Calu3 (cell line): ENCODE measurements around the gene KANK4. TPM values are rescaled to one million over a fixed set of nuclear protein-coding genes. Genes with fewer than 3 reads are reported as not detected.

Source experiments
- BruUV-seq: library from RNA; stranded (reverse); fragments of 400-500 nt; replicated peaks from 2 replicates; lab custom pipeline; 2021; lab: Mats Ljungman, UMichigan
- CTCF ChIA-PET: fragments of 300-600 bp; sonication (Branson Sonifier 250); formaldehyde crosslinking; loops from one replicate; lab custom pipeline; 2022; ENCODE audit warnings: antibody characterized with exemption; lab: Charles Lee
- DNase-seq: peaks from one replicate; pipeline ENCODE4 v3.0.0; 2022
- H3K27ac Mint-ChIP-seq: one replicate; pipeline ENCODE4 v1.8.0; 2022; ENCODE audit warnings: mixed read lengths; ENCODE audit not compliant: unreplicated experiment
- H3K27me3 Mint-ChIP-seq: one replicate; pipeline ENCODE4 v1.8.0; 2022; ENCODE audit warnings: mixed read lengths; ENCODE audit not compliant: unreplicated experiment
- H3K36me3 Mint-ChIP-seq: one replicate; pipeline ENCODE4 v1.8.0; 2022; ENCODE audit warnings: mild to moderate bottlenecking, moderate library complexity, mixed read lengths; ENCODE audit not compliant: insufficient read depth, unreplicated experiment
- H3K4me1 Mint-ChIP-seq: one replicate; pipeline ENCODE4 v1.8.0; 2022; ENCODE audit warnings: mild to moderate bottlenecking, low read depth, mixed read lengths; ENCODE audit not compliant: unreplicated experiment
- H3K4me3 Mint-ChIP-seq: one replicate; pipeline ENCODE4 v1.8.0; 2022; ENCODE audit warnings: mild to moderate bottlenecking, low read depth, moderate library complexity, mixed read lengths; ENCODE audit not compliant: unreplicated experiment
- H3K9me3 Mint-ChIP-seq: one replicate; pipeline ENCODE4 v1.8.0; 2022; ENCODE audit warnings: low read depth, mixed read lengths; ENCODE audit not compliant: unreplicated experiment
- CTCF ChIP-seq: fragments of 200-600 bp; IDR thresholded peaks from one replicate; pipeline ENCODE4 v1.8.0; 2022; ENCODE audit warnings: antibody characterized with exemption; ENCODE audit not compliant: unreplicated experiment
- intact Hi-C: fragments of 100-400 bp; cut with micrococcal nuclease; formaldehyde crosslinking; loops from one replicate; pipeline ENCODE4 v1.10.0; 2022; ENCODE audit not compliant: unreplicated experiment
- total RNA-seq: library from RNA; stranded (reverse); gene quantifications from 2 replicates; pipeline ENCODE4 v1.2.3, GENCODE V29; 2022

Gene KANK4
- total RNA-seq, 1 experiment from 2014 or later: not detected

- CTCF ChIA-PET: no interaction called here
- no peaks in the 10 kb centered on the region for H3K36me3 Mint-ChIP-seq
- H3K4me1 Mint-ChIP-seq: no peaks in the 10 kb centered on the region
- H3K27me3 Mint-ChIP-seq: peaks cover 85% of the 10 kb centered on the region
- intact Hi-C loops: no loop called here
- DNase-seq: no peak
- no peak overlapping the region for H3K4me3 Mint-ChIP-seq
- no TSS peak for BruUV-seq
- H3K27ac Mint-ChIP-seq: no peak overlapping the region
- H3K9me3 Mint-ChIP-seq: no peaks in the 10 kb centered on the region
- no peak for TF ChIP-seq CTCF
Measured at GRCh38 chr1:62315387-62315786, 3.8 kb downstream of the KANK4 start.

DNA sequence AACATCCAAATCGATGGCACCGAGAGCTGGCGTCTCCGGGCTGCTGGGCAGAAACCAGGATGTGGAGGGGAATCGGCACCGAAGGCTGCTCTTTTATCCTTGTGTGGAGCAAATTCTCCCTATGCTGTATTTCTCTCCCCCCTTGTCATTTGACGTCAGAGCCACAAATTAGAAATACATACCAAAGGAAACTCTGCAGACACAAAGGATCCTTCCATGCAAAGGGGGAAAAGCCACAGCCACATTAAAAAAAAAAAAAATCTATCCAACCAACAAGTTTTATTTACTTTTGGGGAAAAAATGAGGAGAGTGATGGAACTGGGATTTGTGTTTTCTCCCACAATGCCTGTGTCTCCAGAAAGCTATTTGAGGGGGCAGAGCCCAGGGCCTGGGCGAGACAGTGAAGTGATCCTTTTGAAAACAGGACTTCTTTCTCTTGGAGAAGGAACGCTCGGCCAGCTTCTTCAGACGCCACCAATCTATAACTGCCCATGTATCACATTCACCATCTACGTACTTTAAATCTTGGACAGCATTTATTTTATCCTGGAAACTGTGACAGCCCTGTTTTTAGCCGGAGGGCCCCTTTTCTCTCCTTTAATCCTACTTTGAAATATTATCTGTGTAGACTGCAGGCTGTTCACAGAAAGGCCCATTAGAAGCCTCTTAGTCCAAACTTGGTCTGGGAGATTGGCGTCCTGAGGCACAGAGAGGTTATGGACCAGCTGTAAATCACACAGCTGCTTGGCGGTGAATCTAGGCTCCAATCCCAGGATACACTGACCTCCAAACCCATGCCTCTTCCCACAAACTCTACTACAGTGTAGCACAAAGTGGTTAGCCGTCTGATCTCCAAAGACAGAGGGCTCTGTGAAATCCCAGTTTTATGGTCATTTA lies 4.5 kb downstream of the KANK4 start:
- Mint-ChIP-seq H3K27ac (no peak overlapping the region), H3K4me1 (no peaks in the 10 kb centered on the region), H3K36me3 (no peaks in the 10 kb centered on the region), H3K27me3 (peaks cover 85% of the 10 kb centered on the region), H3K9me3 (no peaks in the 10 kb centered on the region), H3K4me3 (no peak overlapping the region)
- CTCF ChIA-PET: no interaction called here
- DNase-seq: no peak
- no TSS peak for BruUV-seq
- TF ChIP-seq CTCF: no peak
- intact Hi-C loops: no loop called here

DNA sequence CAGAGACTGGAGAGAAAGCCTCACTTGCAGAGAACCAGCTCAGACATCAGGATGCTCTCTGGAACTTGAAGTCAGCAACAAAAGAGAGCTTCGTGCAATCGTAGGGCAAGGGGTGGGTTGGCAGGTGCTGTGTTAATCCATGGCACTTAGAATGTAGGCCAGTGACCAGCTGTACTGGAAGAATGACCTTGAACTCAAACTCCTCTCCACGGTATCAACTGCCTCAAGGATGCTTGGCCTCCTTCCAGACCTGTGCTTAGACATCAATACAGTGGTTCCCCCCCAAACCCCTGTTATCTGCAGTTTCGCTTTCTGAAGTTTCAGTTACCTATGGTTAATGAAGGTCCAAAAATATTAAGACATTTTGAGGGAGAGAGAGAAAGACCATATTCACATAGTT lies 6.5 kb downstream of the KANK4 start:
- BruUV-seq: no TSS peak
- H3K9me3 Mint-ChIP-seq: no peaks in the 10 kb centered on the region
- H3K27ac Mint-ChIP-seq: no peak overlapping the region
- H3K36me3 Mint-ChIP-seq: no peaks in the 10 kb centered on the region
- no peak for DNase-seq
- peaks cover 92% of the 10 kb centered on the region for H3K27me3 Mint-ChIP-seq
- no peaks in the 10 kb centered on the region for H3K4me1 Mint-ChIP-seq
- TF ChIP-seq CTCF: no peak
- CTCF ChIA-PET: no interaction called here
- intact Hi-C loops: no loop called here
- H3K4me3 Mint-ChIP-seq: no peak overlapping the region

DNA sequence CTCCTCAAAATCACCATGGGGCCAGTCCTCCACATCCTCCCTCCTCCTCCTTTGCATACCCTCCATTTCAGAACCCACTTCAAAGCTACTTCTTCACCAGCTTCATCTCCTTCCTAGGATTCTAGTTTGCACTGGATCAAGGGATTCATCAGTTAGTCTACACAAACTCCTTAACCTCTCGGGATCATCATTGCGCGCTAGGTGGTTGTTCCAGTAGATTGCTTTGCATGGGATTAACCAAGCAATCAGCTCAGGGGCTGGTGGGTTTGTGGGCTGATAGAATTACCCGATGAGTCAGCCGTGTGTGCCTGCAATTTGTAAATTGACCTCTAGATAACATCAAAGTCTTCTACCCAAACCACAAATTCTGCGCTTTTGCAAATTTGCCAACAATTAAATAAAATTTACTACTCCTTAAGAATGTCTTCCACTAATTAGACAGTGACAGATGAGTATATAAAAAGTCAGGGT lies 7.7 kb downstream of the KANK4 start:
- H3K4me1 Mint-ChIP-seq: no peaks in the 10 kb centered on the region
- no peak for DNase-seq
- BruUV-seq: no TSS peak
- intact Hi-C loops: no loop called here
- H3K9me3 Mint-ChIP-seq: no peaks in the 10 kb centered on the region
- no peak overlapping the region for H3K4me3 Mint-ChIP-seq
- no peak overlapping the region for H3K27ac Mint-ChIP-seq
- CTCF ChIA-PET: no interaction called here
- no peak for TF ChIP-seq CTCF
- H3K27me3 Mint-ChIP-seq: peaks cover 80% of the 10 kb centered on the region
- H3K36me3 Mint-ChIP-seq: no peaks in the 10 kb centered on the region
